ENCODE data around the gene C6orf89. TPM values are rescaled to one million over a fixed set of nuclear protein-coding genes. Genes with fewer than 3 reads are reported as not detected.

C6orf89 gene
- total RNA-seq, 1 donor from 2014 or later: 57.9 TPM

GRCh38 chr6:36907781-36908180, 22.0 kb downstream of the C6orf89 start:
- no peaks in the 10 kb centered on the region for H3K9me3 ChIP-seq
- H3K4me1 ChIP-seq: peaks cover 32% of the 10 kb centered on the region
- DNase-seq (no peak), ATAC-seq (peak; percentile 24)
- H3K36me3 ChIP-seq: peaks cover 70% of the 10 kb centered on the region
- no peak overlapping the region for H3K27ac ChIP-seq
- no peak for TF ChIP-seq CTCF (IDR thresholded peaks at IDR 0.05)
- H3K27me3 ChIP-seq: no peaks in the 10 kb centered on the region
- no peak overlapping the region for H3K4me3 ChIP-seq
- intact Hi-C loops (cut with DNase I): no loop called here

- no peak for TF ChIP-seq CTCF (IDR thresholded peaks at IDR 0.05)
- H3K9me3 ChIP-seq: no peaks in the 10 kb centered on the region
- no peak overlapping the region for H3K4me3 ChIP-seq
- H3K36me3 ChIP-seq: peaks cover 67% of the 10 kb centered on the region
- intact Hi-C loops (cut with DNase I): no loop called here
- no peak overlapping the region for H3K27ac ChIP-seq
- no peaks in the 10 kb centered on the region for H3K27me3 ChIP-seq
- DNase-seq: no peak
- no peak for ATAC-seq
- peaks cover 32% of the 10 kb centered on the region for H3K4me1 ChIP-seq
Measured at GRCh38 chr6:36908747-36909146, 23.0 kb downstream of the C6orf89 start.

GRCh38 chr6:36912030-36912454, 26.3 kb downstream of the C6orf89 start:
- intact Hi-C loops (cut with DNase I): loop anchor here (5.0 kb wide), 1 partner anchor 75 kb away; the partner anchor contains the start of gene MTCH1
- peak; percentile 31 for ATAC-seq

GRCh38 chr6:36912586-36912985, 26.8 kb downstream of the C6orf89 start:
- Histone ChIP-seq H3K36me3 (peaks cover 85% of the 10 kb centered on the region), H3K27ac (peak overlapping the region; percentile 24), H3K9me3 (no peaks in the 10 kb centered on the region), H3K4me3 (no peak overlapping the region), H3K27me3 (no peaks in the 10 kb centered on the region), H3K4me1 (peaks cover 22% of the 10 kb centered on the region)
- intact Hi-C loops (cut with DNase I): loop anchor here (5.0 kb wide), 1 partner anchor 75 kb away; the partner anchor contains the start of gene MTCH1
- DNase-seq (no peak), ATAC-seq (no peak)
- TF ChIP-seq CTCF (IDR thresholded peaks at IDR 0.05): no peak

More at GRCh38 chr6:36912030-36912454, 26.3 kb downstream of the C6orf89 start:
- DNase-seq: no peak
- Histone ChIP-seq H3K27ac (peak overlapping the region; percentile 24), H3K4me1 (peaks cover 23% of the 10 kb centered on the region), H3K36me3 (peaks cover 83% of the 10 kb centered on the region), H3K27me3 (no peaks in the 10 kb centered on the region), H3K4me3 (no peak overlapping the region), H3K9me3 (no peaks in the 10 kb centered on the region)
- TF ChIP-seq CTCF (IDR thresholded peaks at IDR 0.05): no peak

GRCh38 chr6:36913082-36913481, 27.3 kb downstream of the C6orf89 start:
- intact Hi-C loops (cut with DNase I): loop anchor here (5.0 kb wide), 1 partner anchor 74 kb away; the partner anchor contains the start of gene MTCH1
- TF ChIP-seq CTCF (IDR thresholded peaks at IDR 0.05): no peak

More at GRCh38 chr6:36913082-36913481, 27.3 kb downstream of the C6orf89 start:
- Histone ChIP-seq H3K36me3 (peaks cover 85% of the 10 kb centered on the region), H3K27ac (peak overlapping the region; percentile 24), H3K4me3 (no peak overlapping the region), H3K27me3 (no peaks in the 10 kb centered on the region), H3K4me1 (peaks cover 19% of the 10 kb centered on the region), H3K9me3 (no peaks in the 10 kb centered on the region)
- no peak for DNase-seq
- no peak for ATAC-seq

Measured in upper lobe of right lung (tissue), 1 donor.